Measurements from ENCODE around the gene OR5P2. TPM values are rescaled to one million over a fixed set of nuclear protein-coding genes. Genes with fewer than 3 reads are reported as not detected.
"Not testable (repeated sequence)": the region's sequence is repeated elsewhere in the genome, so short reads cannot be mapped to it uniquely, and the experiment has no call there.

OR5P2 gene
- total and polyA plus RNA-seq, 10 of the 15 experiments (the other 5 are each of a cell fraction or from before 2014, with no cell fraction given), result not detected

DNA sequence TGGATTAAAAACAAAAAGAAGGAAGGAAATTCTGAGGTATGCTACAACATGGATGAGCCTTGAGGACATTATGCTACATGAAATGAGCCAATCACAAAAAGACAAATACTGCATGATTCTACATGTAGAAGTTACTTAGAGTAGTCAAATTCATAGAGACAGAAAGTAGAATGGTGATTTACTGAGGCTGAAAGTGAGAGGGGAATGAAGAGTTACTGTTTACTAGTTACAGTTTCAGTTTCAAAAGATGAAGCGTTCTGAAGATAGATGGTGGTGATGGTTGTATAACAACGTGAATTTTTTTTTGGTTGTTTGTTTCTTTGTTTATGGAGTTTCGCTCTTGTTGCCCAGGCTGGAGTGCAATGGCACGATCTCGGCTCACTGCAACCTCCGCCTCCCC lies 9.5 kb downstream of the OR5P2 start (continued):
- TF ChIP-seq IRF4 (IDR thresholded peaks at IDR 0.05; ENCODE audit: low read depth, low read length) (peak; percentile 65; the same call in 1 of the 2 replicates), JUNB (IDR thresholded peaks at IDR 0.05) (0 out of 2 replicates have a peak, but pooled peaks have one; percentile 10), HSF1 (IDR thresholded peaks at IDR 0.05; ENCODE audit: low read depth, low read length) (no peak), PAX8 (IDR thresholded peaks at IDR 0.05) (no peak), ELK1 (IDR thresholded peaks at IDR 0.05; ENCODE audit: low read depth, low read length) (no peak), CHD1 (IDR thresholded peaks at IDR 0.05; ENCODE audit: low read depth, low read length) (no peak), RCOR1 (conservative IDR thresholded peaks at IDR 0.05; ENCODE audit: low read depth, low read length) (no peak), NR2F1 (conservative IDR thresholded peaks at IDR 0.05) (no peak)

DNA sequence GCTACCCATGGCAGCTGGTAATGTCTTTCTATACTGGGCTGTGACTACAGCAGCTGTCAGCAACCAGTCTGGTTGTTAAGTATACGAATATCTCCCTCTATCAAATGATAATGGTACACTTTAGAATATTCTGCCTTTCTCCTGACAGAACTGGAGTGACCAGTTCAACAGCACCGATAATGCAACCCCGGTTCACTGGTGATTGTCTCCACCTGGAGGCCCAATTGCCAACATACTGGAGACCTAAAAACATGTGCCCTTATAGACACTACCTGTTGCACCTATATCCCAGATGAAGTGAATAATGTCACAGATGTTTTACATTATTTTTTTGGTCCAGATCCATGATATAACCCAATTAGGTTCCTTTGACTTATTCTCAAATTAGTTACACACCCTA lies 21.1 kb downstream of the OR5P2 start:
- BruUV-seq (replicated peaks), result no TSS peak
- 30% methylated on average over 3 of the region's 3 CpGs for WGBS (ENCODE audit: insufficient coverage, insufficient replicate concordance, low lambda C conversion rate, missing lambda C conversion rate)
- in situ Hi-C loops (cut with MboI), result no loop called here

DNA sequence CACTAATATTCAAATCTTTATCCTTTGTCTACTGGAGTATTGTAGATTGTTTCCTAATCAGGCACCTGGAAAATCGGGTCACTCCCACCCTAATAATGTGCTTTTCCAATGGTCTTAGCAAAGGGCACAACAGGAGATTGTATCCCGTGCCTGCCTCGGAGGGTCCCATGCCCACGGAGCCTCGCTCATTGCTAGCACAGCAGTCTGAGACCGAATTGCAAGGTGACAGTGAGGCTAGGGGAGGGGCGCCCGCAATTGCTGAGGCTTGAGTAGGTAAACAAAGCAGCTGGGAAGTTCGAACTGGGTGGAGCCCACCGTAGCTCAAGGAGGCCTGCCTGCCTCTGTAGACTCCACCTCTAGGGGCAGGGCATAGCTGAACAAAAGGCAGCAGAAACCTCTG lies 32.4 kb downstream of the OR5P2 start:
- FAIRE-seq; H3K4me1 ChIP-seq (ENCODE audit: control insufficient read depth, insufficient read depth, low read length); in situ Hi-C loops (cut with MboI); H3K79me2 ChIP-seq (ENCODE audit: control insufficient read depth, insufficient read depth, low read length); CTCF ChIA-PET; H3K9ac ChIP-seq (ENCODE audit: control insufficient read depth, insufficient read depth, low read length); H3K27ac ChIP-seq (ENCODE audit: control insufficient read depth, insufficient read depth); ATAC-seq; H3K36me3 ChIP-seq (ENCODE audit: control insufficient read depth in 2 of 2, insufficient read depth in 2 of 2, low read length in 1 of 2); SMC1A ChIA-PET (ENCODE audit: uncharacterized antibody, unreplicated experiment); H3K27me3 ChIP-seq (replicated peaks in 1 of 2; ENCODE audit: control insufficient read depth in 2 of 2, insufficient read depth in 2 of 2, low read length in 1 of 2); H3K9me3 ChIP-seq (replicated peaks; ENCODE audit: control insufficient read depth, insufficient read depth, low read length); H3K4me2 ChIP-seq (ENCODE audit: control insufficient read depth, insufficient read depth); BruUV-seq (replicated peaks); H3K4me3 ChIP-seq; intact Hi-C loops (cut with micrococcal nuclease; ENCODE audit: unreplicated experiment); DNase-seq (ENCODE audit: low read depth, low spot score); RAD21 ChIA-PET (ENCODE audit: unreplicated experiment); H4K20me1 ChIP-seq (ENCODE audit: control insufficient read depth, insufficient read depth); POLR2A ChIA-PET; H2AFZ ChIP-seq (ENCODE audit: control insufficient read depth, low read depth, low read length): not testable (repeated sequence)
- 51% methylated on average over 10 of the region's 10 CpGs for WGBS (ENCODE audit: insufficient coverage, insufficient replicate concordance, low lambda C conversion rate, missing lambda C conversion rate)

More for the DNA sequence above, 21.1 kb downstream of the OR5P2 start:
- Histone ChIP-seq H3K4me1 (ENCODE audit: control insufficient read depth, insufficient read depth, low read length) (no peaks in the 10 kb centered on the region), H3K9me3 (replicated peaks; ENCODE audit: control insufficient read depth, insufficient read depth, low read length) (no peaks in the 10 kb centered on the region), H3K4me2 (ENCODE audit: control insufficient read depth, insufficient read depth) (no peak overlapping the region), H2AFZ (ENCODE audit: control insufficient read depth, low read depth, low read length) (no peak overlapping the region), H3K4me3 (no peak overlapping the region), H4K20me1 (ENCODE audit: control insufficient read depth, insufficient read depth) (no peaks in the 10 kb centered on the region), H3K79me2 (ENCODE audit: control insufficient read depth, insufficient read depth, low read length) (no peaks in the 10 kb centered on the region), H3K27ac (ENCODE audit: control insufficient read depth, insufficient read depth) (no peak overlapping the region), H3K27me3 (replicated peaks in 1 of 2; ENCODE audit: control insufficient read depth in 2 of 2, insufficient read depth in 2 of 2, low read length in 1 of 2) (no peaks in the 10 kb centered on the region), H3K36me3 (ENCODE audit: control insufficient read depth in 2 of 2, insufficient read depth in 2 of 2, low read length in 1 of 2) (no peaks in the 10 kb centered on the region), H3K9ac (ENCODE audit: control insufficient read depth, insufficient read depth, low read length) (no peak overlapping the region)
- FAIRE-seq (no peak), DNase-seq (ENCODE audit: low read depth, low spot score) (no peak), ATAC-seq (no peak)
- RAD21 ChIA-PET (ENCODE audit: unreplicated experiment), result no interaction called here
- intact Hi-C loops (cut with micrococcal nuclease; ENCODE audit: unreplicated experiment), result no loop called here
- SMC1A ChIA-PET (ENCODE audit: uncharacterized antibody, unreplicated experiment), result no interaction called here
- CTCF ChIA-PET, result no interaction called here
- POLR2A ChIA-PET, result no interaction called here
- TF ChIP-seq PAX8 (IDR thresholded peaks at IDR 0.05) (no peak), MEF2B (IDR thresholded peaks at IDR 0.05; ENCODE audit: partially characterized antibody, poor library complexity, severe bottlenecking) (no peak), BMI1 (IDR thresholded peaks at IDR 0.05; ENCODE audit: borderline replicate concordance) (no peak), CREB1 (IDR thresholded peaks at IDR 0.05; ENCODE audit: low read depth) (no peak), ZNF24 (IDR thresholded peaks at IDR 0.05) (no peak), IKZF1 (conservative IDR thresholded peaks at IDR 0.05) (no peak)
